H9 (cell line): ENCODE measurements around the gene CATSPERZ. TPM values are rescaled to one million over a fixed set of nuclear protein-coding genes. Genes with fewer than 3 reads are reported as not detected.

Experiments
- DNase-seq: peaks from one replicate; pipeline ENCODE4 v3.0.0-alpha.2; 2017
- H2AFZ ChIP-seq: one replicate; pipeline ENCODE4 v1.6.1; 2013; ENCODE audit warnings: mild to moderate bottlenecking, low read length, control low read depth, moderate library complexity
- H2AK5ac ChIP-seq: 2 replicates; pipeline ENCODE4 v1.6.1; 2013; ENCODE audit warnings: low read length, control low read depth, mixed read lengths; ENCODE audit not compliant: insufficient read length
- H2BK120ac ChIP-seq: one replicate; pipeline ENCODE4 v1.6.1; 2013; ENCODE audit warnings: low read depth, mild to moderate bottlenecking, low read length, control low read depth, inconsistent platforms; ENCODE audit not compliant: poor library complexity, severe bottlenecking
- H2BK12ac ChIP-seq: 2 replicates; pipeline ENCODE4 v1.6.1; 2013; ENCODE audit warnings: low read length, control low read depth, mixed read lengths, low read depth; ENCODE audit not compliant: insufficient read length
- H2BK15ac ChIP-seq: 2 replicates; pipeline ENCODE4 v1.6.1; 2013; ENCODE audit warnings: low read depth, low read length, control low read depth
- H2BK20ac ChIP-seq: one replicate; pipeline ENCODE4 v1.6.1; 2013; ENCODE audit warnings: low read depth, mild to moderate bottlenecking, low read length, control low read depth, inconsistent platforms; ENCODE audit not compliant: poor library complexity, severe bottlenecking
- H2BK5ac ChIP-seq: 2 replicates; pipeline ENCODE4 v1.6.1; 2013; ENCODE audit warnings: low read length, control low read depth, mixed read lengths; ENCODE audit not compliant: insufficient read length
- H3K14ac ChIP-seq: 2 replicates; pipeline ENCODE4 v1.6.1; 2013; ENCODE audit warnings: low read length, control low read depth; ENCODE audit not compliant: insufficient read depth
- H3K18ac ChIP-seq: 2 replicates; pipeline ENCODE4 v1.6.1; 2013; ENCODE audit warnings: low read depth, mild to moderate bottlenecking, mixed read lengths, low read length, control low read depth; ENCODE audit not compliant: insufficient read length
- H3K23ac ChIP-seq: 2 replicates; pipeline ENCODE4 v1.6.1; 2013; ENCODE audit warnings: low read length, control low read depth, mixed read lengths, low read depth; ENCODE audit not compliant: insufficient read length
- H3K23me2 ChIP-seq: 2 replicates; pipeline ENCODE4 v1.6.1; 2013; ENCODE audit warnings: low read depth, mild to moderate bottlenecking, mixed read lengths, low read length, control low read depth; ENCODE audit not compliant: insufficient read length, poor library complexity, severe bottlenecking
- H3K27ac ChIP-seq: 2 replicates; pipeline ENCODE4 v1.5.1; 2013; ENCODE audit warnings: low read length, control low read depth, mixed read lengths, low read depth; ENCODE audit not compliant: insufficient read length
- H3K27me3 ChIP-seq: 2 replicates; pipeline ENCODE4 v1.6.1; 2013; ENCODE audit warnings: low read length, control low read depth, inconsistent platforms; ENCODE audit not compliant: insufficient read depth
- H3K4ac ChIP-seq: 2 replicates; pipeline ENCODE4 v1.6.1; 2013; ENCODE audit warnings: low read depth, mild to moderate bottlenecking, control low read depth, inconsistent platforms, low read length, moderate library complexity
- H3K4me1 ChIP-seq: 2 replicates; pipeline ENCODE4 v1.6.1; 2013; ENCODE audit warnings: low read length, control low read depth, inconsistent platforms; ENCODE audit not compliant: insufficient read depth
- H3K4me2 ChIP-seq: 2 replicates; pipeline ENCODE4 v1.6.1; 2013; ENCODE audit warnings: low read length, control low read depth, mixed read lengths; ENCODE audit not compliant: insufficient read length, insufficient read depth
- H3K56ac ChIP-seq: 2 replicates; pipeline ENCODE4 v1.6.1; 2013; ENCODE audit warnings: low read depth, mild to moderate bottlenecking, mixed read lengths, low read length, control low read depth; ENCODE audit not compliant: insufficient read length
- H3K79me1 ChIP-seq: 2 replicates; pipeline ENCODE4 v1.6.1; 2013; ENCODE audit warnings: low read depth, mild to moderate bottlenecking, moderate library complexity, low read length, control low read depth, inconsistent platforms; ENCODE audit not compliant: insufficient read depth, poor library complexity, severe bottlenecking
- H3K79me2 ChIP-seq: 2 replicates; pipeline ENCODE4 v1.6.1; 2013; ENCODE audit warnings: low read length, control low read depth, inconsistent platforms; ENCODE audit not compliant: insufficient read depth
- H3K9ac ChIP-seq: 2 replicates; pipeline ENCODE4 v1.6.1; 2013; ENCODE audit warnings: low read length, control low read depth, mixed read lengths; ENCODE audit not compliant: insufficient read length; ENCODE audit errors: extremely low read depth
- H3K9me3 ChIP-seq: one replicate; pipeline ENCODE4 v1.6.1; 2013; ENCODE audit warnings: low read depth, low read length, inconsistent platforms; ENCODE audit not compliant: control insufficient read depth
- H3T11ph ChIP-seq: one replicate; pipeline ENCODE4 v1.6.1; 2013; ENCODE audit warnings: mild to moderate bottlenecking, low read length, control low read depth, inconsistent platforms
- H4K20me1 ChIP-seq: one replicate; pipeline ENCODE4 v1.6.1; 2013; ENCODE audit not compliant: control insufficient read depth, insufficient read length, insufficient read depth
- H4K5ac ChIP-seq: 2 replicates; pipeline ENCODE4 v1.6.1; 2013; ENCODE audit warnings: low read depth, mild to moderate bottlenecking, mixed read lengths, low read length, control low read depth; ENCODE audit not compliant: insufficient read length
- H4K8ac ChIP-seq: replicated peaks from 2 replicates; pipeline ENCODE4 v1.6.1; 2013; ENCODE audit warnings: low read length, control low read depth, mixed read lengths, low read depth; ENCODE audit not compliant: insufficient read length
- H4K91ac ChIP-seq: 2 replicates; pipeline ENCODE4 v1.6.1; 2013; ENCODE audit warnings: low read depth, mild to moderate bottlenecking, moderate library complexity, mixed read lengths, low read length, control low read depth; ENCODE audit not compliant: insufficient read length
- H3K27ac Mint-ChIP-seq, 3 experiments: 2 replicates in 2 of 3; 3 replicates in 1 of 3; pipeline ENCODE4 v1.8.0; 2020 to 2021; ENCODE audit warnings: mixed read lengths in 3 of 3, mild to moderate bottlenecking in 1 of 3, moderate library complexity in 1 of 3
- H3K27me3 Mint-ChIP-seq: 2 replicates; pipeline ENCODE4 v1.8.0; 2021; ENCODE audit warnings: low read depth, mild to moderate bottlenecking, moderate library complexity, mixed read lengths
- H3K36me3 Mint-ChIP-seq, 3 experiments: 2 replicates in 2 of 3; 3 replicates in 1 of 3; pipeline ENCODE4 v1.8.0; 2020 to 2021; ENCODE audit warnings: low read depth in 3 of 3, mixed read lengths in 3 of 3; ENCODE audit not compliant: insufficient read depth in 1 of 3
- H3K4me1 Mint-ChIP-seq, 2 experiments: 2 replicates each; pipeline ENCODE4 v1.8.0; 2020; ENCODE audit warnings: mixed read lengths in 2 of 2
- H3K4me3 Mint-ChIP-seq, 2 experiments: 2 replicates in 1 of 2; 3 replicates in 1 of 2; pipeline ENCODE4 v1.8.0; 2020 to 2021; ENCODE audit warnings: mild to moderate bottlenecking in 2 of 2, mixed read lengths in 2 of 2, moderate library complexity in 1 of 2
- H3K9me3 Mint-ChIP-seq, 2 experiments: 2 replicates in 1 of 2; 3 replicates in 1 of 2; pipeline ENCODE4 v1.8.0; 2020; ENCODE audit warnings: mild to moderate bottlenecking in 2 of 2, mixed read lengths in 2 of 2, moderate library complexity in 1 of 2
- WGBS: extraction: QIAGEN DNeasy Blood & Tissue Kit; methylation state at CpG from one replicate; pipeline ENCODE4 v1.1.7; 2013; ENCODE audit warnings: missing lambda C conversion rate, low lambda C conversion rate, mixed read lengths; ENCODE audit not compliant: insufficient read length; ENCODE audit errors: extremely low coverage; 5-methylcytosine and 5-hydroxymethylcytosine counted together
- total RNA-seq: library from RNA; stranded (reverse); gene quantifications from 2 replicates; pipeline ENCODE4 v1.2.1, GENCODE V29; 2021
- TF ChIP-seq, protein P1 (sequence below): fragments of 200-600 bp; sonication (generic); conservative IDR thresholded peaks from 3 replicates; pipeline ENCODE4 v1.8.0; 2021; ENCODE audit warnings: antibody characterized with exemption, mild to moderate bottlenecking

CATSPERZ gene
- total RNA-seq, 1 experiment from 2014 or later: 0.92 TPM

GRCh38 chr11:64316672-64317324, 16.6 kb downstream of the CATSPERZ start:
- H2AFZ ChIP-seq: no peak overlapping the region

More at GRCh38 chr11:64316672-64317324, 16.6 kb downstream of the CATSPERZ start:
- no CpG with 5 or more reads among the region's 32 CpGs for WGBS
- no peak overlapping the region for H4K91ac ChIP-seq
- no peak overlapping the region for H2BK120ac ChIP-seq
- H3K4ac ChIP-seq: no peak overlapping the region
- H3K9ac ChIP-seq: peak overlapping the region; percentile 73
- H3K79me1 ChIP-seq: no peaks in the 10 kb centered on the region
- TF ChIP-seq, protein P1, sequence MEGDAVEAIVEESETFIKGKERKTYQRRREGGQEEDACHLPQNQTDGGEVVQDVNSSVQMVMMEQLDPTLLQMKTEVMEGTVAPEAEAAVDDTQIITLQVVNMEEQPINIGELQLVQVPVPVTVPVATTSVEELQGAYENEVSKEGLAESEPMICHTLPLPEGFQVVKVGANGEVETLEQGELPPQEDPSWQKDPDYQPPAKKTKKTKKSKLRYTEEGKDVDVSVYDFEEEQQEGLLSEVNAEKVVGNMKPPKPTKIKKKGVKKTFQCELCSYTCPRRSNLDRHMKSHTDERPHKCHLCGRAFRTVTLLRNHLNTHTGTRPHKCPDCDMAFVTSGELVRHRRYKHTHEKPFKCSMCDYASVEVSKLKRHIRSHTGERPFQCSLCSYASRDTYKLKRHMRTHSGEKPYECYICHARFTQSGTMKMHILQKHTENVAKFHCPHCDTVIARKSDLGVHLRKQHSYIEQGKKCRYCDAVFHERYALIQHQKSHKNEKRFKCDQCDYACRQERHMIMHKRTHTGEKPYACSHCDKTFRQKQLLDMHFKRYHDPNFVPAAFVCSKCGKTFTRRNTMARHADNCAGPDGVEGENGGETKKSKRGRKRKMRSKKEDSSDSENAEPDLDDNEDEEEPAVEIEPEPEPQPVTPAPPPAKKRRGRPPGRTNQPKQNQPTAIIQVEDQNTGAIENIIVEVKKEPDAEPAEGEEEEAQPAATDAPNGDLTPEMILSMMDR: peak; percentile 41; the same call in 2 of the 3 replicates
- no peaks in the 10 kb centered on the region for H3K4me1 ChIP-seq
- peaks cover 2% of the 10 kb centered on the region for H4K20me1 ChIP-seq
- no peak overlapping the region for H2BK15ac ChIP-seq
- no peak overlapping the region for H3T11ph ChIP-seq
- peaks cover 4% of the 10 kb centered on the region; the same call in 1 of the 2 replicates for H3K79me2 ChIP-seq
- H3K27me3 Mint-ChIP-seq: no peaks in the 10 kb centered on the region
- H3K56ac ChIP-seq: no peak overlapping the region
- no peak overlapping the region for H2BK20ac ChIP-seq
- H2AK5ac ChIP-seq: no peak overlapping the region
- peak overlapping the region; percentile 76 for H3K18ac ChIP-seq
- no peak overlapping the region for H3K23ac ChIP-seq
- H3K27ac Mint-ChIP-seq: peak overlapping the region; percentile 99 to 100 (median 99)
- no peak for DNase-seq
- no peaks in the 10 kb centered on the region for H3K27me3 ChIP-seq
- no peak overlapping the region for H4K8ac ChIP-seq
- peak overlapping the region; percentile 51 for H3K4me2 ChIP-seq
- peaks cover 14 to 17% of the 10 kb centered on the region in 2 experiments for H3K4me1 Mint-ChIP-seq
- H2BK5ac ChIP-seq: no peak overlapping the region
- no peak overlapping the region for H4K5ac ChIP-seq
- no peaks in the 10 kb centered on the region for H3K9me3 Mint-ChIP-seq
- H3K9me3 ChIP-seq: no peaks in the 10 kb centered on the region
- H3K4me3 Mint-ChIP-seq: peak overlapping the region; percentile 90 to 93
- H3K23me2 ChIP-seq: peaks cover 3% of the 10 kb centered on the region
- H3K14ac ChIP-seq: peak overlapping the region; percentile 77
- H2BK12ac ChIP-seq: no peak overlapping the region
- no peak overlapping the region for H3K27ac ChIP-seq
- peaks cover 22 to 51% (median 38%) of the 10 kb centered on the region in 3 experiments; a peak in 6 of 7 replicates for H3K36me3 Mint-ChIP-seq
